Testis (tissue), 3 donors: Measurements from ENCODE around the gene IFI44L. TPM values are rescaled to one million over a fixed set of nuclear protein-coding genes. Genes with fewer than 3 reads are reported as not detected.

Experiments used
- DNase-seq: peaks from one replicate; pipeline ENCODE4 v3.0.0-alpha.2; 2019
- H3K27ac ChIP-seq, 2 donors: fragments of 200-600 bp; sonication (generic); one replicate each; pipeline ENCODE4 v1.5.1; 2019
- H3K27me3 ChIP-seq: fragments of 200-600 bp; sonication (generic); one replicate; pipeline ENCODE4 v1.5.1; 2019
- H3K36me3 ChIP-seq: fragments of 200-600 bp; sonication (generic); one replicate; pipeline ENCODE4 v1.5.1; 2017; ENCODE audit warnings: low read depth; ENCODE audit errors: missing control alignments
- H3K4me1 ChIP-seq: fragments of 200-600 bp; sonication (generic); one replicate; pipeline ENCODE4 v1.5.1; 2019
- H3K4me3 ChIP-seq, 2 donors: fragments of 200-600 bp; sonication (generic); one replicate each; pipeline ENCODE4 v1.5.1; 2017 to 2019
- H3K9me3 ChIP-seq: fragments of 200-600 bp; sonication (generic); one replicate; pipeline ENCODE4 v1.5.1; 2017
- CTCF ChIP-seq, 3 experiments: fragments of 450-650 bp in 2 of 3; fragments of 200-600 bp in 1 of 3; sonication (generic) in 1 of 3; IDR thresholded peaks; one replicate each; pipeline ENCODE4 v1.5.1; 2016 to 2019; ENCODE audit warnings: antibody characterized with exemption in 3 of 3, mild to moderate bottlenecking in 2 of 3, moderate library complexity in 1 of 3
- POLR2A ChIP-seq: fragments of 450-650 bp; IDR thresholded peaks from one replicate; pipeline ENCODE4 v1.6.1; 2017; ENCODE audit warnings: antibody characterized with exemption, mild to moderate bottlenecking, moderate library complexity
- WGBS, 2 donors: methylation state at CpG; one replicate each; pipeline ENCODE4 v1.1.5; 2018; 5-methylcytosine and 5-hydroxymethylcytosine counted together
- intact Hi-C: fragments of 100-400 bp; cut with DNase I; formaldehyde crosslinking; loops from one replicate; pipeline ENCODE4 v1.15.1; 2023; ENCODE audit warnings: low total_unique reads
- polyA plus RNA-seq: library from polyadenylated mRNA; stranded (reverse); fragments of 350-450 nt; fragmentation: Illumina TruSeq; extraction: RNeasy Lipid Tissue Mini Kit (QIAGEN cat#74804); gene quantifications from one replicate; pipeline ENCODE4 v1.2.3, GENCODE V29; 2014; ENCODE audit warnings: low read depth, low replicate concordance; ENCODE audit not compliant: insufficient read depth
- total RNA-seq, 2 donors: library from RNA; depleted of rRNA; stranded (reverse); fragments of >200 nt; gene quantifications; one replicate each; pipeline ENCODE4 v1.2.3, GENCODE V29; 2016

Gene IFI44L
- total and polyA plus RNA-seq, 3 donors from 2014 or later = 5.3 to 15.8 (median 12.0) TPM

- no peak overlapping the region for H3K27ac ChIP-seq
- no peaks in the 10 kb centered on the region for H3K27me3 ChIP-seq
- no peak for DNase-seq
- peaks cover 3% of the 10 kb centered on the region for H3K4me1 ChIP-seq
- 55 to 80% methylated on average over 17 of the region's 17 CpGs for WGBS, 2 donors
- peak overlapping the region; percentile 5 to 8 for H3K4me3 ChIP-seq
- no peaks in the 10 kb centered on the region for H3K36me3 ChIP-seq
- intact Hi-C loops = no loop called here
- no peaks in the 10 kb centered on the region for H3K9me3 ChIP-seq
- TF ChIP-seq CTCF (IDR thresholded peaks at IDR 0.05) (no peak), POLR2A (no peak)
Observed at GRCh38 chr1:78652019-78652560, 31.8 kb downstream of the IFI44L start.

- Histone ChIP-seq H3K27ac (no peak overlapping the region), H3K36me3 (no peaks in the 10 kb centered on the region), H3K4me1 (no peaks in the 10 kb centered on the region), H3K4me3 (no peak overlapping the region), H3K27me3 (no peaks in the 10 kb centered on the region), H3K9me3 (no peaks in the 10 kb centered on the region)
- intact Hi-C loops = no loop called here
- TF ChIP-seq POLR2A = no peak
- no peak for TF ChIP-seq CTCF (IDR thresholded peaks at IDR 0.05)
- no peak for DNase-seq
- WGBS, 2 donors = 100% methylated on average over 1 of the region's 1 CpG
Observed at GRCh38 chr1:78658901-78659300, 38.7 kb downstream of the IFI44L start.

- DNase-seq = no peak
- no peak for TF ChIP-seq POLR2A
- no peak for TF ChIP-seq CTCF (IDR thresholded peaks at IDR 0.05)
- H3K36me3 ChIP-seq = no peaks in the 10 kb centered on the region
- intact Hi-C loops = no loop called here
- H3K9me3 ChIP-seq = no peaks in the 10 kb centered on the region
- H3K4me3 ChIP-seq = no peak overlapping the region
- WGBS, 2 donors = 78 to 86% methylated on average over 2 of the region's 2 CpGs
- H3K27me3 ChIP-seq = no peaks in the 10 kb centered on the region
- H3K4me1 ChIP-seq = no peaks in the 10 kb centered on the region
- no peak overlapping the region for H3K27ac ChIP-seq
Observed at GRCh38 chr1:78663923-78664322, 43.7 kb downstream of the IFI44L start.

- no peaks in the 10 kb centered on the region for H3K9me3 ChIP-seq
- no peak overlapping the region for H3K4me3 ChIP-seq
- H3K27me3 ChIP-seq = no peaks in the 10 kb centered on the region
- no peak for DNase-seq
- WGBS, 2 donors = 94 to 100% methylated on average over 1 of the region's 1 CpG
- H3K36me3 ChIP-seq = no peaks in the 10 kb centered on the region
- no peaks in the 10 kb centered on the region for H3K4me1 ChIP-seq
- H3K27ac ChIP-seq = no peak overlapping the region
- TF ChIP-seq CTCF (IDR thresholded peaks at IDR 0.05) = no peak
- TF ChIP-seq POLR2A = no peak
- intact Hi-C loops = no loop called here
Observed at GRCh38 chr1:78664763-78665162, 44.5 kb downstream of the IFI44L start.

GRCh38 chr1:78665809-78666208 is 45.6 kb downstream of the IFI44L start:
- no peaks in the 10 kb centered on the region for H3K4me1 ChIP-seq
- H3K27me3 ChIP-seq = no peaks in the 10 kb centered on the region
- TF ChIP-seq CTCF (IDR thresholded peaks at IDR 0.05) = no peak
- no peak for TF ChIP-seq POLR2A
- DNase-seq = no peak
- H3K4me3 ChIP-seq = no peak overlapping the region
- no peaks in the 10 kb centered on the region for H3K36me3 ChIP-seq
- H3K9me3 ChIP-seq = no peaks in the 10 kb centered on the region
- WGBS, 2 donors = 91 to 93% methylated on average over 6 of the region's 6 CpGs
- H3K27ac ChIP-seq = no peak overlapping the region
- intact Hi-C loops = no loop called here
